PFSK-1 (cell line): ENCODE results near the gene RGS7.

Experiments used
- FOXP2 ChIP-seq: optimal IDR thresholded peaks from 2 replicates; pipeline ENCODE3; 2011; ENCODE audit warnings: borderline replicate concordance, control low read depth, inconsistent platforms; ENCODE audit not compliant: insufficient read depth; ENCODE audit errors: extremely low read length, extremely low read depth
- POLR2AphosphoS5 ChIP-seq: IDR thresholded peaks from 2 replicates; pipeline ENCODE4 v1.6.1; 2012; ENCODE audit warnings: low read depth, mild to moderate bottlenecking, control low read depth, low read length, moderate library complexity
- REST ChIP-seq, 2 experiments: IDR thresholded peaks; 2 replicates each; pipeline versions ENCODE4 v1.6.1 to v1.8.0; 2011 to 2012; ENCODE audit warnings: low read depth in 2 of 2, low read length in 2 of 2, control low read depth in 1 of 2, inconsistent platforms in 1 of 2, mild to moderate bottlenecking in 1 of 2, moderate library complexity in 1 of 2; ENCODE audit not compliant: insufficient read depth in 1 of 2
- SIN3A ChIP-seq: IDR thresholded peaks from 2 replicates; pipeline ENCODE4 v1.6.1; 2012; ENCODE audit warnings: mild to moderate bottlenecking, low read length, moderate library complexity, borderline replicate concordance; ENCODE audit not compliant: insufficient read depth
- TAF1 ChIP-seq: IDR thresholded peaks from 2 replicates; pipeline ENCODE4 v1.6.1; 2012; ENCODE audit warnings: low read length, control low read depth, borderline replicate concordance; ENCODE audit not compliant: insufficient read depth

- TF ChIP-seq REST (IDR thresholded peaks at IDR 0.05; ENCODE audit: insufficient read depth in 1 of 2, low read depth in 2 of 2, low read length in 2 of 2) (no peak), SIN3A (no peak), POLR2AphosphoS5 (no peak), TAF1 (no peak), FOXP2 (no peak)
These were observed 401.0 kb downstream of the RGS7 start for GRCh38 chr1:240956020-240956419.
